ENCODE measurements around the gene SHISA5. TPM values are rescaled to one million over a fixed set of nuclear protein-coding genes. Genes with fewer than 3 reads are reported as not detected.

Gene SHISA5
- polyA plus RNA-seq, 2 of the 4 experiments (the other 2 are of a cell fraction), result 87.5 to 94.3 TPM

DNA sequence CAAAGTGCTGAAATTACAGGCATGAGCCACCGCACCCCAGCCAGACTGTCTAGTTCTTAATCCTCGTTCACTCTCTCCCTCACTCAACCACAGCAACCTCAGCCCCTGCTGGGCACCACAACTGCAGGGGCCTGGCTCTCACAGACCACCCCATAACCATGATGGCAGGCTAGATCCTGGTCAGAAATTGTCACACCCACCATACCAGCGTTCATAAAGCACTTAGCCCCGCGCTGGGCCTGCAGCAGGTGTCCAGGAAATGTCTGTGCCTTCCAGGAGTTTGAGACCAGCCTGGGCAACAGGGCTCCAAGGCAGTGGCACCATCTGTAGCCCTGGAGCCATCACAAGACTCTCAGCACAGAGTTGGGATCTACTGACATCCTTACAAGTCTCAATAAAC is 1.9 kb downstream of the SHISA5 start:
- no peak overlapping the region for H3K4me2 ChIP-seq
- FAIRE-seq (no peak), DNase-seq (ENCODE audit: low read depth in 1 of 2, low spot score in 1 of 2) (no peak), ATAC-seq (no peak)
- ChIA-PET CTCF (interaction anchor here (0.8 kb wide), 1 partner anchor 66 kb away, joined by 4 read pairs; no protein-coding TSS in a partner anchor), POLR2A (no interaction called here)
- no peak overlapping the region for H3K27ac ChIP-seq
- H3K4me1 ChIP-seq, result peaks cover 20% of the 10 kb centered on the region
- no peak overlapping the region for H3K4me3 ChIP-seq
- WGBS (ENCODE audit: missing lambda C conversion rate), result 96% methylated on average over 2 of the region's 5 CpGs
- H3K9me3 ChIP-seq, result no peaks in the 10 kb centered on the region
- TF ChIP-seq JUN (IDR thresholded peaks at IDR 0.05) (no peak), ZC3H11A (IDR thresholded peaks at IDR 0.05) (no peak), SMC3 (IDR thresholded peaks at IDR 0.05) (no peak), GATA3 (IDR thresholded peaks at IDR 0.05; ENCODE audit: borderline replicate concordance) (no peak), HOXB13 (CRISPR knock-in tag; IDR thresholded peaks at IDR 0.05; ENCODE audit: low read depth) (no peak), BHLHE40 (IDR thresholded peaks at IDR 0.05; ENCODE audit: low read depth, low read length) (no peak), PHF8 (IDR thresholded peaks at IDR 0.05; ENCODE audit: borderline replicate concordance, low read depth) (no peak), HOXA7 (CRISPR knock-in tag; IDR thresholded peaks at IDR 0.05) (no peak), HDAC2 (IDR thresholded peaks at IDR 0.05) (no peak), POLR2AphosphoS2 (conservative IDR thresholded peaks at IDR 0.05; ENCODE audit: low read length) (no peak), POLR2A (IDR thresholded peaks at IDR 0.05; ENCODE audit: low read length) (no peak), HEYL (CRISPR knock-in tag; IDR thresholded peaks at IDR 0.05) (no peak)
- TF ChIP-seq, protein P1, sequence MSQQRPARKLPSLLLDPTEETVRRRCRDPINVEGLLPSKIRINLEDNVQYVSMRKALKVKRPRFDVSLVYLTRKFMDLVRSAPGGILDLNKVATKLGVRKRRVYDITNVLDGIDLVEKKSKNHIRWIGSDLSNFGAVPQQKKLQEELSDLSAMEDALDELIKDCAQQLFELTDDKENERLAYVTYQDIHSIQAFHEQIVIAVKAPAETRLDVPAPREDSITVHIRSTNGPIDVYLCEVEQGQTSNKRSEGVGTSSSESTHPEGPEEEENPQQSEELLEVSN (IDR thresholded peaks at IDR 0.05; ENCODE audit: borderline replicate concordance, low read depth), result no peak

DNA sequence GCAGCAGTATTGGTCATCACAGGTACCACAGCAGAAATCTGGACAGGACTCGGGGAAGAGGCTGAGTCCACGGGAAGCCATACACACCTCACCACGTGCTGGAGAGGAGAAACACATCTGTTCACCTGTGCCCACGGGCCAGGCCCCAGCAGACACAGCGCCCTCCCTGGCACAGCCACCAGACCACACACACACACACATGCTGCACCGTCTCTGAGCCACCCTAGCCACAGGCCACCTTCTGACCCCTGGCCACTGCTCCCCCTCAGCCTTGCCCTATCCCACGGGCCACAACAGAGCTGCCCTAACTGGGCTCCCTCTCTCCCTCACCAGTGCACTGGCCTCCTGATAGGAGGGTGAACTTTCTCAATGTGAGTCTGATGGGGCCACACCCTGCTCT is 2.8 kb downstream of the SHISA5 start:
- Histone ChIP-seq H3K9me3 (no peaks in the 10 kb centered on the region), H3K4me2 (no peak overlapping the region), H3K4me1 (peaks cover 18% of the 10 kb centered on the region), H3K27ac (no peak overlapping the region), H3K4me3 (no peak overlapping the region)
- POLR2A ChIA-PET, result no interaction called here
- no peak for ATAC-seq
- TF ChIP-seq HOXB13 (CRISPR knock-in tag; IDR thresholded peaks at IDR 0.05; ENCODE audit: low read depth) (no peak), ESRRA (IDR thresholded peaks at IDR 0.05; ENCODE audit: borderline replicate concordance, low read length) (no peak), ZSCAN20 (CRISPR knock-in tag; IDR thresholded peaks at IDR 0.05) (no peak)
- CTCF ChIA-PET, result interaction anchor here (1.2 kb wide), 1 partner anchor 10 kb away, joined by 3 read pairs; no protein-coding TSS in a partner anchor
- 92% methylated on average over 7 of the region's 7 CpGs for WGBS (ENCODE audit: missing lambda C conversion rate)
- DNase-seq (ENCODE audit: low read depth in 1 of 2, low spot score in 1 of 2), result no peak
- no peak for FAIRE-seq

DNA sequence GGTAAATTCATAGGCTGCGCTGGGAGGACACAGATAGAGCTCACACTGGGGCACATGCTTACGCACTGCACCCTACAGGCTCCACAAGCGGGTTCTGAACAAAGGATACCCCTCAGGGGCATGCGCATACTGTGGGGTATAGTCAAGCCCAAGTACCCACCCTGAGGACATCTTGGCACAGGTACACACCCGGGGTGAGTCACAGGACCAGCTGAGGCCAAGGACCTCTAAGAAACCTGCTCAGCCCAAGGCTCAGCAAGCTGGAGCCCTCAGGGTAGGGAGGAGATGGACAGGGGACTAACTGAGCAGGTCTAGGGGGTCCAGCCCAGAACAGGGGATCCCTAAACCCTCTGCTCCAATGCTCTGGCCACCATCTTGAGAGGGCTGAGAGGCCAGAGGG is 3.3 kb downstream of the SHISA5 start:
- Histone ChIP-seq H3K9me3 (no peaks in the 10 kb centered on the region), H3K4me2 (no peak overlapping the region), H3K27ac (no peak overlapping the region), H3K4me1 (peaks cover 18% of the 10 kb centered on the region), H3K4me3 (no peak overlapping the region)
- DNase-seq (ENCODE audit: low read depth in 1 of 2, low spot score in 1 of 2) (no peak), FAIRE-seq (no peak), ATAC-seq (no peak)
- 100% methylated on average over 4 of the region's 5 CpGs for WGBS (ENCODE audit: missing lambda C conversion rate)
- TF ChIP-seq ZFP36 (IDR thresholded peaks at IDR 0.05; ENCODE audit: borderline replicate concordance, partially characterized antibody), result no peak
- ChIA-PET POLR2A (no interaction called here), CTCF (interaction anchor here (0.6 to 1.6 kb wide), 3 partner anchors 11 to 64 kb away, joined by 3 read pairs; no protein-coding TSS in a partner anchor)

DNA sequence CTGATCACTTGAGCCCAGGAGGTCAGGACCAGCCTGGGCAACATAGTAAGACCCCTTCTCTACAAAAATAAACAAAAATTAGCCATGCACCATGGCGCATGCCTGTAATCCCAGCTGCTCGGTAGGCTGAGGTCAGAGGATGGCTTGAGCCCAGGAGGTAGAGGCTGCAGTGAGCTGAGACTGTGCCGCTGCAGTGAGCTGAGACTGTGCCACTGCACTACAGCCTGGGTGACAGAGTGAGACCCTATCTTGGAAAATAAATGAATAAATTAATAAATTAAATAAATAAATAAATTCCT is 10.8 kb downstream of the SHISA5 start:
- no peak overlapping the region for H3K4me2 ChIP-seq
- no peak overlapping the region for H3K27ac ChIP-seq
- DNase-seq (ENCODE audit: low read depth in 1 of 2, low spot score in 1 of 2) (no peak), FAIRE-seq (no peak), ATAC-seq (no peak)
- ChIA-PET CTCF (interaction anchor here (0.7 to 2.1 kb wide), 2 partner anchors 49 to 92 kb away, joined by 4 to 6 read pairs; no protein-coding TSS in a partner anchor), POLR2A (no interaction called here)
- no peaks in the 10 kb centered on the region for H3K4me1 ChIP-seq
- H3K9me3 ChIP-seq, result no peaks in the 10 kb centered on the region
- H3K4me3 ChIP-seq, result no peak overlapping the region
- TF ChIP-seq ESRRA (IDR thresholded peaks at IDR 0.05; ENCODE audit: borderline replicate concordance, low read length) (no peak), RCOR1 (IDR thresholded peaks at IDR 0.05; ENCODE audit: low read depth, low read length) (no peak), POLR2A (IDR thresholded peaks at IDR 0.05; ENCODE audit: low read length) (no peak), RFX5 (IDR thresholded peaks at IDR 0.05) (no peak), CBX2 (IDR thresholded peaks at IDR 0.05; ENCODE audit: borderline replicate concordance, low read depth) (no peak), SMC3 (IDR thresholded peaks at IDR 0.05) (no peak), CHD4 (IDR thresholded peaks at IDR 0.05; ENCODE audit: borderline replicate concordance) (no peak), CHD2 (IDR thresholded peaks at IDR 0.05; ENCODE audit: low read length, partially characterized antibody) (no peak), MAZ (IDR thresholded peaks at IDR 0.05; ENCODE audit: borderline replicate concordance, low read depth, low read length) (no peak), NPAS2 (CRISPR knock-in tag; IDR thresholded peaks at IDR 0.05; ENCODE audit: borderline replicate concordance) (no peak), ZC3H11A (IDR thresholded peaks at IDR 0.05) (no peak)
- TF ChIP-seq, protein P2, sequence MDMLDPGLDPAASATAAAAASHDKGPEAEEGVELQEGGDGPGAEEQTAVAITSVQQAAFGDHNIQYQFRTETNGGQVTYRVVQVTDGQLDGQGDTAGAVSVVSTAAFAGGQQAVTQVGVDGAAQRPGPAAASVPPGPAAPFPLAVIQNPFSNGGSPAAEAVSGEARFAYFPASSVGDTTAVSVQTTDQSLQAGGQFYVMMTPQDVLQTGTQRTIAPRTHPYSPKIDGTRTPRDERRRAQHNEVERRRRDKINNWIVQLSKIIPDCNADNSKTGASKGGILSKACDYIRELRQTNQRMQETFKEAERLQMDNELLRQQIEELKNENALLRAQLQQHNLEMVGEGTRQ (IDR thresholded peaks at IDR 0.05), result no peak
- TF ChIP-seq, protein P3, sequence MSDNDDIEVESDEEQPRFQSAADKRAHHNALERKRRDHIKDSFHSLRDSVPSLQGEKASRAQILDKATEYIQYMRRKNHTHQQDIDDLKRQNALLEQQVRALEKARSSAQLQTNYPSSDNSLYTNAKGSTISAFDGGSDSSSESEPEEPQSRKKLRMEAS (IDR thresholded peaks at IDR 0.05), result no peak
- TF ChIP-seq, protein P1 (IDR thresholded peaks at IDR 0.05; ENCODE audit: borderline replicate concordance, low read depth), result no peak
- WGBS (ENCODE audit: missing lambda C conversion rate), result 98% methylated on average over 3 of the region's 3 CpGs

All from A549 (cell line).